Hepatocyte (in vitro differentiated cells): ENCODE data around the gene RTBDN. TPM values are rescaled to one million over a fixed set of nuclear protein-coding genes. Genes with fewer than 3 reads are reported as not detected.

Source experiments
- DNase-seq: peaks from one replicate; pipeline ENCODE4 v3.0.0-alpha.2; 2016; ENCODE audit warnings: low spot score
- H2AFZ ChIP-seq: fragments of 200-600 bp; sonication (generic); 2 replicates; pipeline ENCODE4 v1.6.0; 2016; ENCODE audit warnings: antibody characterized with exemption, mild to moderate bottlenecking
- H3K27ac ChIP-seq: fragments of 200-600 bp; sonication (generic); 2 replicates; pipeline ENCODE4 v1.5.1; 2016; ENCODE audit warnings: mild to moderate bottlenecking
- H3K27me3 ChIP-seq: fragments of 200-600 bp; sonication (generic); 2 replicates; pipeline ENCODE4 v1.6.1; 2016
- H3K36me3 ChIP-seq: fragments of 200-600 bp; sonication (generic); replicated peaks from 2 replicates; pipeline ENCODE4 v1.5.1; 2016; ENCODE audit warnings: low read depth; ENCODE audit not compliant: insufficient read depth
- H3K4me1 ChIP-seq: fragments of 200-600 bp; sonication (generic); 2 replicates; pipeline ENCODE4 v1.5.1; 2016; ENCODE audit warnings: mild to moderate bottlenecking, moderate library complexity; ENCODE audit not compliant: insufficient read depth
- H3K4me2 ChIP-seq: fragments of 200-600 bp; sonication (generic); 2 replicates; pipeline ENCODE4 v1.6.0; 2016
- H3K4me3 ChIP-seq: fragments of 200-600 bp; sonication (generic); 2 replicates; pipeline ENCODE4 v1.5.1; 2016; ENCODE audit warnings: mild to moderate bottlenecking
- H3K79me2 ChIP-seq: fragments of 200-600 bp; sonication (generic); 2 replicates; pipeline ENCODE4 v1.6.0; 2017; ENCODE audit warnings: mild to moderate bottlenecking
- H3K9me2 ChIP-seq: fragments of 200-600 bp; sonication (generic); replicated peaks from 2 replicates; pipeline ENCODE4 v1.6.0; 2017; ENCODE audit warnings: mild to moderate bottlenecking; ENCODE audit not compliant: insufficient read depth
- H3K9me3 ChIP-seq: fragments of 200-600 bp; sonication (generic); 2 replicates; pipeline ENCODE4 v1.5.1; 2016; ENCODE audit warnings: low read depth, mild to moderate bottlenecking
- H4K20me1 ChIP-seq: fragments of 200-600 bp; sonication (generic); 2 replicates; pipeline ENCODE4 v1.6.0; 2016; ENCODE audit warnings: mild to moderate bottlenecking; ENCODE audit not compliant: insufficient read depth, poor library complexity, severe bottlenecking
- EZH2 ChIP-seq: fragments of 200-600 bp; sonication (generic); IDR thresholded peaks from 2 replicates; pipeline ENCODE4 v1.6.1; 2016; ENCODE audit warnings: antibody characterized with exemption, mild to moderate bottlenecking, borderline replicate concordance
- EZH2phosphoT487 ChIP-seq: fragments of 200-600 bp; sonication (generic); IDR thresholded peaks from one replicate; pipeline ENCODE4 v1.6.1; 2018; ENCODE audit warnings: antibody characterized with exemption, mild to moderate bottlenecking, low read depth, moderate library complexity; ENCODE audit not compliant: unreplicated experiment, severe bottlenecking
- WGBS: methylation state at CpG from one replicate; pipeline ENCODE4 v1.1.6; 2016; ENCODE audit warnings: low lambda C conversion rate; ENCODE audit errors: missing lambda C conversion rate; 5-methylcytosine and 5-hydroxymethylcytosine counted together
- polyA plus RNA-seq: library from polyadenylated mRNA; unstranded; fragments of >200 nt; fragmentation: Nextera tagmentation; extraction: Ambion mirVana; gene quantifications from 2 replicates; pipeline ENCODE4 v1.2.1, GENCODE V29; 2016
- total RNA-seq: library from RNA; depleted of rRNA; stranded (reverse); fragments of >200 nt; gene quantifications from 2 replicates; pipeline ENCODE4 v1.2.3, GENCODE V29; 2014
- TF ChIP-seq, protein P1 (sequence below): fragments of 200-600 bp; sonication (generic); IDR thresholded peaks from 2 replicates; pipeline ENCODE4 v1.5.1; 2016; ENCODE audit warnings: antibody characterized with exemption, mild to moderate bottlenecking; ENCODE audit not compliant: poor library complexity

The RTBDN gene
- total and polyA plus RNA-seq, 2 experiments from 2014 or later, result not detected

DNA sequence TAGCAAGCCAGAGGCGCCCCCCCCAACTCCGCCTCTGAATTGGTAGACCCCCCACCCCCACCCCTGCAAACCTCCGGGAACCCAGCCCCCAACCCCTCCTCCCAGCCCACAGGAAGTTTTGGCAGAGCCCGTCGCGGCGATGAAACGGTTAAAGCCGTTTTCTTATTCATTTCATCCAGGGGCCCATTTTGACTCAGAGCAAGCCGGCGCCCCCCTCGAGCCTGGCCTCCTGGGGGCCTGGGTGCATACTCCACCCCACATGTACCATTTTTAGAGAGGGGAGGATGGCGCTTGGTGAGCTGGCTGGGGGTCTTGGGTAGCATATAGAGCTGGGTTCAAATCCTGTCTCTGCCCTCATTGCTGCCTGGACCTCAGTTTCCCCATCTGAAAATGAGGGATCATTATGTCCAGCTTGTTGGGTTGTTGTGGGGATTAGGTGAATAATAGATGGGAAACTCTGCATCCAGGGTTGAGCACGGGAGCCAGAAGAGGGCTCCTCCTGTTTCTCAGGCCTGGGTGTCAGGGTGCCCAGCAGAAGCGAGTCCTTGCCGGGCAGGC is 51.0 kb downstream of the RTBDN start:
- Histone ChIP-seq H3K27ac (peak overlapping the region; percentile 99), H2AFZ (no peak overlapping the region), H3K4me2 (peak overlapping the region; percentile 98), H3K36me3 (no peaks in the 10 kb centered on the region), H3K27me3 (no peaks in the 10 kb centered on the region), H3K9me2 (no peaks in the 10 kb centered on the region), H3K4me1 (peaks cover 74% of the 10 kb centered on the region), H4K20me1 (no peaks in the 10 kb centered on the region), H3K79me2 (no peaks in the 10 kb centered on the region), H3K4me3 (peak overlapping the region; percentile 41), H3K9me3 (no peaks in the 10 kb centered on the region)
- 8% methylated on average over 14 of the region's 16 CpGs for WGBS
- no peak for DNase-seq
- TF ChIP-seq, protein P1, sequence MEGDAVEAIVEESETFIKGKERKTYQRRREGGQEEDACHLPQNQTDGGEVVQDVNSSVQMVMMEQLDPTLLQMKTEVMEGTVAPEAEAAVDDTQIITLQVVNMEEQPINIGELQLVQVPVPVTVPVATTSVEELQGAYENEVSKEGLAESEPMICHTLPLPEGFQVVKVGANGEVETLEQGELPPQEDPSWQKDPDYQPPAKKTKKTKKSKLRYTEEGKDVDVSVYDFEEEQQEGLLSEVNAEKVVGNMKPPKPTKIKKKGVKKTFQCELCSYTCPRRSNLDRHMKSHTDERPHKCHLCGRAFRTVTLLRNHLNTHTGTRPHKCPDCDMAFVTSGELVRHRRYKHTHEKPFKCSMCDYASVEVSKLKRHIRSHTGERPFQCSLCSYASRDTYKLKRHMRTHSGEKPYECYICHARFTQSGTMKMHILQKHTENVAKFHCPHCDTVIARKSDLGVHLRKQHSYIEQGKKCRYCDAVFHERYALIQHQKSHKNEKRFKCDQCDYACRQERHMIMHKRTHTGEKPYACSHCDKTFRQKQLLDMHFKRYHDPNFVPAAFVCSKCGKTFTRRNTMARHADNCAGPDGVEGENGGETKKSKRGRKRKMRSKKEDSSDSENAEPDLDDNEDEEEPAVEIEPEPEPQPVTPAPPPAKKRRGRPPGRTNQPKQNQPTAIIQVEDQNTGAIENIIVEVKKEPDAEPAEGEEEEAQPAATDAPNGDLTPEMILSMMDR, result no peak
- no peak for TF ChIP-seq EZH2
- TF ChIP-seq EZH2phosphoT487, result no peak

- H3K9me3 ChIP-seq, result no peaks in the 10 kb centered on the region
- no peaks in the 10 kb centered on the region for H3K79me2 ChIP-seq
- H3K27ac ChIP-seq, result peak overlapping the region; percentile 99
- peak overlapping the region; percentile 55 for H2AFZ ChIP-seq
- peak; percentile 89 for DNase-seq
- H3K36me3 ChIP-seq, result no peaks in the 10 kb centered on the region
- no peaks in the 10 kb centered on the region for H3K9me2 ChIP-seq
- no peak for TF ChIP-seq EZH2phosphoT487
- TF ChIP-seq, protein P1, result peak; percentile 14
- H3K4me3 ChIP-seq, result peak overlapping the region; percentile 41
- H3K4me2 ChIP-seq, result peak overlapping the region; percentile 98
- H4K20me1 ChIP-seq, result no peaks in the 10 kb centered on the region
- H3K27me3 ChIP-seq, result no peaks in the 10 kb centered on the region
- whole genome bisulfite sequencing, result 4% methylated on average over 26 of the region's 88 CpGs
- H3K4me1 ChIP-seq, result peaks cover 67% of the 10 kb centered on the region
Measured at GRCh38 chr19:12782424-12783290, 51.7 kb downstream of the RTBDN start.

GRCh38 chr19:12782174-12782423 is 52.3 kb downstream of the RTBDN start:
- H3K4me3 ChIP-seq, result peak overlapping the region; percentile 41
- DNase-seq, result no peak
- peak overlapping the region; percentile 98 for H3K4me2 ChIP-seq
- WGBS, result 25% methylated on average over 12 of the region's 12 CpGs
- H3K79me2 ChIP-seq, result peaks cover 2% of the 10 kb centered on the region
- no peaks in the 10 kb centered on the region for H4K20me1 ChIP-seq
- H3K9me2 ChIP-seq, result no peaks in the 10 kb centered on the region
- peak overlapping the region; percentile 55 for H2AFZ ChIP-seq
- peak overlapping the region; percentile 99 for H3K27ac ChIP-seq
- no peaks in the 10 kb centered on the region for H3K9me3 ChIP-seq
- H3K4me1 ChIP-seq, result peaks cover 68% of the 10 kb centered on the region
- TF ChIP-seq EZH2phosphoT487, result no peak
- TF ChIP-seq, protein P1, result no peak
- TF ChIP-seq EZH2, result no peak
- no peaks in the 10 kb centered on the region for H3K27me3 ChIP-seq
- no peaks in the 10 kb centered on the region for H3K36me3 ChIP-seq
